ENCODE measurements around the gene MAN1B1. TPM values are rescaled to one million over a fixed set of nuclear protein-coding genes. Genes with fewer than 3 reads are reported as not detected.

The MAN1B1 gene
- total RNA-seq, 1 donor from 2014 or later = 58.9 TPM

DNA sequence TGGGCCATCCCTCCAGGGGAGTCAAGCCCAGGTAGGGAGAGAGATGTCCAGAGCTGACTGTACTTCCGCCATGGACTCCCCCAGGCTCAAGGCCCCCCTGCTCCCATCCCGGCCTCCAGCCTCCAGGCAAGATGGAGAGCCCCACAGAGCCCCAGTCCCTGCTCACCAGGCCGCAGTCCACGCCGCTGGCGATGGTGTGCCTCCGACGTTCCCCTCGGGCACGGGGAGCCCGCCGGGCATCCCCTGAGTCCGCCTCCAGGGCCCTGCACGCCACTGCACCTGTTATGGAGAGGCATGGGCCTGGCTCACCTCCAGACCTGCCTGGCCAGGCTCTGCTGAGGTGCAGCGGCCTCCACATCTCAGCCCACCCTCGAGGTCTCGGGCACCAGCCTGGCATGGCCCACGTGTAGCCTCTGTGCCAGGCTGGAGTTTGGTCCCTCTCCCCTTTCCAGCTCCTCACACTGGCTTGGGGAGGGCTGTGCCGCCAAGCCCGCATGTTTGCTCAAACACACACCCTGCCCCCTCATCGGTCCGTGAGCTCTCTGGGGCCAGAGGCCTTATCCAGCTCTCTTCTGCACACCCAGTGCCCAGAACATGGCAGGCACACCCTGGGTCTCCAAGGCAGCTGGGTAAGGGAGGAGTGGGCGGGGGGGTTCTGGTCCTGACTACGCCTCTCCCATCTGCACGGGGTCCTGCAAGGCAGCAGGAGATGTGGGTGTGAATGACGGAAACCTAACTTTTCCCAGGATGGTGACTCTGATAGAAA, 20.5 kb upstream of the MAN1B1 start:
- H3K27ac Mint-ChIP-seq = no peak overlapping the region
- TF ChIP-seq, protein P1, sequence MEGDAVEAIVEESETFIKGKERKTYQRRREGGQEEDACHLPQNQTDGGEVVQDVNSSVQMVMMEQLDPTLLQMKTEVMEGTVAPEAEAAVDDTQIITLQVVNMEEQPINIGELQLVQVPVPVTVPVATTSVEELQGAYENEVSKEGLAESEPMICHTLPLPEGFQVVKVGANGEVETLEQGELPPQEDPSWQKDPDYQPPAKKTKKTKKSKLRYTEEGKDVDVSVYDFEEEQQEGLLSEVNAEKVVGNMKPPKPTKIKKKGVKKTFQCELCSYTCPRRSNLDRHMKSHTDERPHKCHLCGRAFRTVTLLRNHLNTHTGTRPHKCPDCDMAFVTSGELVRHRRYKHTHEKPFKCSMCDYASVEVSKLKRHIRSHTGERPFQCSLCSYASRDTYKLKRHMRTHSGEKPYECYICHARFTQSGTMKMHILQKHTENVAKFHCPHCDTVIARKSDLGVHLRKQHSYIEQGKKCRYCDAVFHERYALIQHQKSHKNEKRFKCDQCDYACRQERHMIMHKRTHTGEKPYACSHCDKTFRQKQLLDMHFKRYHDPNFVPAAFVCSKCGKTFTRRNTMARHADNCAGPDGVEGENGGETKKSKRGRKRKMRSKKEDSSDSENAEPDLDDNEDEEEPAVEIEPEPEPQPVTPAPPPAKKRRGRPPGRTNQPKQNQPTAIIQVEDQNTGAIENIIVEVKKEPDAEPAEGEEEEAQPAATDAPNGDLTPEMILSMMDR (conservative IDR thresholded peaks at IDR 0.05) = no peak
- no peak overlapping the region for H3K4me3 Mint-ChIP-seq
- peaks cover 3% of the 10 kb centered on the region for H3K27me3 Mint-ChIP-seq
- H3K4me1 Mint-ChIP-seq (ENCODE audit: unreplicated experiment) = peaks cover 8% of the 10 kb centered on the region
- H3K9me3 Mint-ChIP-seq = no peaks in the 10 kb centered on the region
- DNase-seq (ENCODE audit: extremely low spot score, unreplicated experiment) = no peak
- H3K36me3 Mint-ChIP-seq = no peaks in the 10 kb centered on the region

DNA sequence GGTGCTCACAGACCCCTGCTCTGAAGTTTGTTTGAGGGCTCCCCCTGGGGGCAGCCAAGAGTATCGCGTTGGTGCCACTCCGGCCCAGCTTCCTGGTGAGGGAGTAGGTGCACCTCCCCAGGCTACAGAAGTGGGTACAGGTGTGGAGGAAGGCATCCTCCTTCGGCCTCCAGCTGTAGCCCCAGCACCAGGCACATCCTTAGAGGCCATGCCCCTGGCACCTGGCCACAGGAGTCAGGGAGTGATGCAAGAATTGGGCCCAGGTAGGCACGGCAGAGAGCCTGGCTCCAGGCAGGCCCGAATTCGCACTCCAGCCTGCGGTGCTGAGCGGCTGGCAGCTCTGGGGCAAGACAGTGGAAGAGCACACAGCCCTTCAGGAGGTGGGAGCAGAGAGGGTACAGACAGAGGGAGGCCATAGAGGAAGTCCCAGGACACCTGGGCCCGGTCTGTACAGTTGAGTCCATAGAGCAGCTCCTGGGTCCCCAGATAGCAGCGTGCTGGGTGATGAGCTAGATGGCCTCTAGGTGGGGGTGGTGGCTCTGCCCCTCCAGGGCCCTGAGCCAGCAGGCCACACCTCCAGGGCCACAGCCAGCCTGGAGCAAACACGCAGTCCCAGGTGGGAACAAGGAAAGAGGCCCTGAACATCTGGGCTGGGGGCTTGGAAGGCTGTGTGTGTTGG, 18.8 kb upstream of the MAN1B1 start:
- DNase-seq (ENCODE audit: extremely low spot score, unreplicated experiment) = no peak
- TF ChIP-seq, protein P1 (conservative IDR thresholded peaks at IDR 0.05) = peak; percentile 85
- no peaks in the 10 kb centered on the region for H3K36me3 Mint-ChIP-seq
- H3K27ac Mint-ChIP-seq = peak overlapping the region; percentile 86
- peaks cover 3% of the 10 kb centered on the region for H3K27me3 Mint-ChIP-seq
- H3K9me3 Mint-ChIP-seq = no peaks in the 10 kb centered on the region
- peaks cover 12% of the 10 kb centered on the region for H3K4me1 Mint-ChIP-seq (ENCODE audit: unreplicated experiment)
- peak overlapping the region; percentile 83 for H3K4me3 Mint-ChIP-seq

DNA sequence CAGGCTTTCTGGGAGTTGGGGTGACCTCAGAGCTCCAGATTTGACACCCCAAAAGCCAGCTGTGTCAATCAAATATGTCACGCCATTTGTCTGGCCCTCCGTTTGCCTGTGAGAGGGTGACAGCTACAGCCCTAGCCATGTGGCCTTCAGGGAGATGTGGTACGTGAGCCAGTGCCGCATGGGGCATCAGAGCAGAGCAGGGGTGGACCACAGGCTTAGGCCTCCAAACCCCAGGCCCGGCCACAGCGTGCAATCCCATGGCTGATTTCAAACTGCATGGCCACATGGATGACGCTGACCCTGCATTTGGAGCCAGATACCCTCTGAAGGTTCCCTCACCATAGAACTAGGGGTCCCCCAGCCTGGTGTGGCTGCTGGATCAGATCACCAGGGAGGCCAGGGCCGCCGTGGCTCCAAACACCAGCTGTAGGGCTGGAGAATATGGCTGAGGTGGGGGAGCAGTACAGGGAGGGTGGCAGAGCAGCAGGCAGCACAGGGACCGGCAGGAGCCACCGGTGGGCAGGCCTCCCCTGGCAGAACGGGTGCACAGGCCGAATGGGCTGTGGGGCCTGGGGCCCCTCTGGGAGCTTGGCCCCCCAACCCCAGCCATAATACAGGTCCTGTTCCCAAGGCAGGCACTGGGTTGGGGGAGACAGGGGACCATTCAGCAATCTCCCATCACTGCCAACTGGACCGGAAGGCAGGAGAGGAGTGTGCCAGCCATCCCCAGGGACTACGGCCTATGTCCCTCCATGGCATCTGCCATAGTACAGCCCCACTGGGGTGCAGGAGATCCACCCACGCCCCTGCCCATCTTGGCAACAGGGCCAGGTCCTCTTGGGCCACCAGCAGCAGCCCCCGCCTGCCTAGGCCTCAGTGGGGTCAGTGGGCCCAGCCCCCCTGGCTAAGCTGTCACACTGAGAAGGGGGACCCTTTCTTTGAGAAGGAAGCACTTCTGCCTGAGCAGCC, 18.0 kb upstream of the MAN1B1 start:
- H3K36me3 Mint-ChIP-seq = no peaks in the 10 kb centered on the region
- peaks cover 12% of the 10 kb centered on the region for H3K4me1 Mint-ChIP-seq (ENCODE audit: unreplicated experiment)
- no peak for DNase-seq (ENCODE audit: extremely low spot score, unreplicated experiment)
- TF ChIP-seq, protein P1 (conservative IDR thresholded peaks at IDR 0.05) = no peak
- H3K27ac Mint-ChIP-seq = no peak overlapping the region
- no peaks in the 10 kb centered on the region for H3K9me3 Mint-ChIP-seq
- H3K27me3 Mint-ChIP-seq = peaks cover 6% of the 10 kb centered on the region
- peak overlapping the region; percentile 83 for H3K4me3 Mint-ChIP-seq

DNA sequence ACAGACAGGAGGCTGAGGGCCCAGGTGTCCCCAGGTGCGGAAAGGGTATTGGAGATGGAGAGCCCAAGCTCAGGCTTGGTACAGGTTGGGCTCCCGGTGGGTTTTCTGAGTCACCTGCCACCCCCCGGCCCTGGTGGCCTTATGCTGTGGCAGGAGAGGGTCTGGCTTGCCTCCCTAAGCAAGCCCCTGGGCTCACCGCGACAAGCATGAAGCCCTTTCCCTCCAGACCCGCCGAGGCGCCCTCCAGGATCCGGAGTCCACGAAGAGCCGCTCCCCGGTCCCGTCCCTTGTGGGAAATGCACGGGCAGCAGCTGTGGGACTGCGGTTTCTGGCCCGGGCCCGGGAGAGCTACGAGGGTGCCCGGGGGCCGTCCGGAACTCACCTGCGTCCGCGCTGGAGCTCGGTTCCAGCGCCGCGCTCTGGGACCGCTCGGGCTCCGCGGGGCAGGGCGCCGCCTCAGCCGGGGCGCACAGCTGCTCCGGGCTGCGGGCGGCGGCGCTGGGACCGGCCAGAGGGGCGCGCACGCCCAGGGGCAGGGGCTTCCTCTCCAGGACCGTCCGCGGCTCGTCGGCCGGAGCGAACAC, 17.2 kb upstream of the MAN1B1 start:
- peaks cover 12% of the 10 kb centered on the region for H3K4me1 Mint-ChIP-seq (ENCODE audit: unreplicated experiment)
- H3K4me3 Mint-ChIP-seq = peak overlapping the region; percentile 60
- H3K27ac Mint-ChIP-seq = no peak overlapping the region
- TF ChIP-seq, protein P1 (conservative IDR thresholded peaks at IDR 0.05) = no peak
- no peaks in the 10 kb centered on the region for H3K9me3 Mint-ChIP-seq
- peaks cover 11% of the 10 kb centered on the region for H3K27me3 Mint-ChIP-seq
- DNase-seq (ENCODE audit: extremely low spot score, unreplicated experiment) = no peak
- H3K36me3 Mint-ChIP-seq = no peaks in the 10 kb centered on the region

Data from type B pancreatic cell (in vitro differentiated cells).